NCI-H2196 treated with DMSO at 0.1 percent for 48 hours (cell line): ENCODE measurements around the gene SNX5.

Experiments used
- DNase-seq: peaks from one replicate; lab custom pipeline; 2025; ENCODE audit not compliant: unreplicated experiment; lab: John Stamatoyannopoulos, UW

Gene SNX5

GRCh38 chr20:17992847-17993513 lies 24.4 kb upstream of the SNX5 start:
- DNase-seq, result peak; percentile 17

- no peak for DNase-seq
Measured at GRCh38 chr20:17992224-17992637, 23.6 kb upstream of the SNX5 start.

GRCh38 chr20:17990278-17990972 lies 21.8 kb upstream of the SNX5 start:
- DNase-seq, result no peak

GRCh38 chr20:17987988-17988387 lies 19.4 kb upstream of the SNX5 start:
- no peak for DNase-seq

DNA sequence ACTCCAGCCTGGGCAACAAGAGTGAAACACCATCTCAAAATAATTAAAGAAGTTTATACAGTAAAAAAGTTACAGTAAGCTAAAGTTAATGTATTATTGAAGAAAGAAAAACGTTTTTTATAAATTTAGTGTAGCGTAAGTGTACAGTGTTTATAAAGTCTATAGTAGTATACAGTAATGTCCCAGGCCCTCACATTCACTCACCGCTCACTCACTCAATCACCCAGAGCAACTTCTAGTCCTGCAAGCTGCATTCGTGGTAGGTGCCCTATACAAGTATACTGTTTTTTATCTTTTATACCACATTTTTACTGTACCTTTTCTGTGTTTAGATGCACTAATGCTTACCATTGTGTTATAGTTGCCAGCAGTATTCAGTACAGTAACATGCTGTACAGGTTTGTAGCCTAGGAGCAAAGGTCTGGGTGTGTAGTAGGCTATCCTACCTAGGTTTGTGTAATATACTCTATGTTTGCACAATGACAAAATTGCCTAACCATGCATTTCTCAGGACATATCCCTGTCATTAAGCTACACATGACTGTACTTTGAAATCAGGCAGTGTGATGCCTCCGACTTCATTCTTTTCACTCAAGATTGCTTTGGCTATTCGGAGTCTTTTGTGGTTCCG lies 16.9 kb upstream of the SNX5 start:
- DNase-seq, result no peak

DNA sequence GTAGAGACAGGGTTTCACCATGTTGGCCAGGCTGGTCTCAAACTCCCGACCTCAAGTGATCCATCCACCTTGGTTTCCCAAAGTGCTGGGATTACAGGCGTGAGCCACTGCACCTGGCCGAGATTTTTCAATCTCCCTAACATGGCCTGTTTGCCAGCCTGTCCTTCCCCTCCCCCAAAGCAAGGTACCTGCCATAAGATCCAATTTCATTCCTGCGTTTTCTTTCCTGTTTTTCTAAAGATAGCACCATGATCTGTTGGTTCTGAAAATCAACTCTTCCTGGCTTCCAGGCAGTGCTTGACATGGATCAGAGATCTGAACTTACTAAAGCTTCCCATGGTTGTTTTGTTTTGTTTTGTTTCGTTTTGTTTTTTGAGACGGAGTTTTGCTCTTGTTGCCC lies 7.7 kb upstream of the SNX5 start:
- DNase-seq, result no peak

DNA sequence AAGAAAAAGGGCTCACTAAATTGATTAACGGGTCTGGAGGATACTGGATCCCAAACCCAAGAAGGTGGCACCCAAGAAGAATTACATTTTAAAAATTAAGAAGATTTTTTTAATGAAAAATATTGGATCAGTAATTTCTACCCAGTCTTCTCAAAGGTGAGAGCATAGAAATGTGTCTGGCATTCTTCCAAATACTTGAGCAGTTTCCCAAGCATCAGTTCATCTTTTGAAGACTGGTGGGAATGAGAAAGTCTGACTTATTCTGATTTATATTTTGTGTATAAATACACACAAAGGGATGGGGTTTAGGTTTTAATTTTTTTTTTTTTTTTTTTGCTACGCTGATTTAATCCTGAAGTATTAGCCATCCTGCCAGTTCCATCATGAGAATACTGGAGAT lies 3.5 kb upstream of the SNX5 start:
- DNase-seq, result no peak

DNA sequence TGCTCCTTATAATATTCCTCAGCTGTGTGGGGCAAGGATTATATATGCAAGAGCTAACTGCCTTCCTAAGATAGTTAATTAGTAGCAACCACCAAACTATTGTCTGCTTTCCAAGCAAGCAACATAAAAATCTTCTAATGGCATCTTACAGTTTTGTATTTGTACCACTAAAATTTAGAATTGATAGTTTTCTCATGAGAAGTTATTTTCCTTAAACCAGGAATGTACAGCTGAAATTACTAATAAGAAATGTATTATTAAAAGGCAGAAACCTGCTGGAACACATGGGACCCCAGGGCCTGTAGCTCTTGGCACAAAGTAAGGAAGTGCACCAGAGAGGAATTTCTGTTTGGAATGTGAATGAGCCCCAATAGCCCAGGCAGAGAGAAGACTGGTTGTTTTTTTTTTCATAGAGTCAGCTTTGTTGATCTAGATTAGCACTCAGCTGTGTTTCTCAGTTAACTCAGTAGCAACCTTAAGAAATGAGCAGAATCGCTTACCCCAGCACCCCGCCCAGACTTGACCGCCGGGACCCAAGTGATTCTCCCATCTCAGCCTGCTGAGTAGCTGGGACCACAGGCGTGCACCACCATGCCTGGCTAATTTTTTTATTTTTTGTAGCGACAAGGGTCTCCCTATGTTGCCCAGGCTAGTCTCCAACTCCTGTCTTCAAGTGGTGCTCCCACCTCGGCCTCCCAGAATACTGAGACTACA lies 2.9 kb upstream of the SNX5 start:
- no peak for DNase-seq

DNA sequence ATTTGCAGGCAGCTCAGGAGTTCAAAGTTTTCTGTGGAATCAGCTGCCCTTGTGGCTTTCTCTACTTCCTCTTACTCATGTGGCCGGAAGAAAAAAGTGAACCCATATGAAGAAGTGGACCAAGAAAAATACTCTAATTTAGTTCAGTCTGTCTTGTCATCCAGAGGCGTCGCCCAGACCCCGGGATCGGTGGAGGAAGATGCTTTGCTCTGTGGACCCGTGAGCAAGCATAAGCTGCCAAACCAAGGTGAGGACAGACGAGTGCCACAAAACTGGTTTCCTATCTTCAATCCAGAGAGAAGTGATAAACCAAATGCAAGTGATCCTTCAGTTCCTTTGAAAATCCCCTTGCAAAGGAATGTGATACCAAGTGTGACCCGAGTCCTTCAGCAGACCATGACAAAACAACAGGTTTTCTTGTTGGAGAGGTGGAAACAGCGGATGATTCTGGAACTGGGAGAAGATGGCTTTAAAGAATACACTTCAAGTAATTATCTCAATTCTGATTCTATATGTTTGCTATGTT lies 1.4 kb upstream of the SNX5 start:
- DNase-seq, result no peak

DNA sequence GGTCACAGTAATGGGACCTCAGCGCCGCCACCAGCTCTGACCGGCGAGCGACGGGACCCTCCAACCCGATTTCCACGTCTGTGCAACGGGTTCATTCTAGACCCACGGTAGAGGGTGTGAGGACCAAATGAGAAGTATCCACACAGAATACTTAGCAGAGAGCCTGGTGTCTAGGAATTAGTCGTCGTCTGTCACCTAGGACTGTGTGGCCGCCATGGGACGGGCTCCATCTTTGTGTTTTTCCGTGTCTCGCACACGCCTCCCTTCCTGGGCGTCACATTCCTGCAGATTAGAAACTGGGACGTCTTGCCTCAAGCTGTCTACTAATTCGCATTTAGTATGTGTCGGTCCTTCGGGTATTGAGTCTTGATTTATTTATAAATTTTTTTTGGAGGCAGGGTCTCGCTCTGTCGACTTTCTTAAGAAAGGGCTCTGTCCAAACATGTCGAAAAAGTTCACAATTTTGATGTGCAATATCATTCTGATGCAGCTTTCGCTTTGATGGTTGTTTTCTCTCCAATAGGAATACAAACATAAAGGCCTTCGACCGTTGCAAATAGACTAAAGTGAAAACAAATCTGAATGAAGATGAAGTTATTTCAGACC lies 787 bp upstream of the SNX5 start:
- DNase-seq, result no peak

DNA sequence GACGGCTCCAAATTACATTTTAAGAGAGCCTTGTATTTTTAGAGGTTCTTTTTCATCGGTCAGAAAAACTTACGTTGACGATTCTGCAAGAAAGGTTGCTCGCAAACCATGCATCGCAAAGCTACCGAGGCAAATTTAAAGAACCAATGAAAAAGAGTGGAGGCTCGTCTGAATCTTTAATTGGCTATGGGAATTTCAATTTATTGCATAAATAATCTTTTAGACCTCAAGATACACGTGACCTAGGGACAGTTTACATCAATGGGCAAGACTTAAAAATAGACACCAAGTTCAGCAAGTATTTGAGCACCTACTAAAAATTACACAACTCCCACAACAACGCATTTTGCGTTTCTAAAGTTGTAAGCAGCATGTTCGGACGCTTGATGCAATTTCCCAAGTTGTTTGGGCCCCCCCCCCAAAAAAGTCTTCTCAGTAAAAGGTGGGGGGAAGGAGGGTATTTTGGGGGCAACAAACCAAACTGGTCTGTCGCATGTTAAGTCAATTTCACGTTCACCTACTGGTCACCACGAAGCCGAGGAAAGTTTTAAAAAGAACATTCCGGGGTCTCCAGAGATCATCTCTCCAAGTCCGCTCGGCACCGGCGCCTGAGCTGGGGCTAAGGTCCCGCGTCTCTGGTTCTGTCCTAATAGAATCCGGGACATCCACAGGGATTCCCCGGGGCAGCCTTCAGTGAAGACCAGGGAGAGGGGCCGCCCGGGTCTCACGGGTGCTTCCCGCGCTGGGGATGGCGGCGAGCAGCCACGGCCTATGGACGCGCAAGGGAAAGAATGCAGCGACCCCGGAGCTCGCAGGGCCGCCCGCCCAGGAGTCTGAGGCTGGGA lies 851 bp downstream of the SNX5 start:
- no peak for DNase-seq

DNA sequence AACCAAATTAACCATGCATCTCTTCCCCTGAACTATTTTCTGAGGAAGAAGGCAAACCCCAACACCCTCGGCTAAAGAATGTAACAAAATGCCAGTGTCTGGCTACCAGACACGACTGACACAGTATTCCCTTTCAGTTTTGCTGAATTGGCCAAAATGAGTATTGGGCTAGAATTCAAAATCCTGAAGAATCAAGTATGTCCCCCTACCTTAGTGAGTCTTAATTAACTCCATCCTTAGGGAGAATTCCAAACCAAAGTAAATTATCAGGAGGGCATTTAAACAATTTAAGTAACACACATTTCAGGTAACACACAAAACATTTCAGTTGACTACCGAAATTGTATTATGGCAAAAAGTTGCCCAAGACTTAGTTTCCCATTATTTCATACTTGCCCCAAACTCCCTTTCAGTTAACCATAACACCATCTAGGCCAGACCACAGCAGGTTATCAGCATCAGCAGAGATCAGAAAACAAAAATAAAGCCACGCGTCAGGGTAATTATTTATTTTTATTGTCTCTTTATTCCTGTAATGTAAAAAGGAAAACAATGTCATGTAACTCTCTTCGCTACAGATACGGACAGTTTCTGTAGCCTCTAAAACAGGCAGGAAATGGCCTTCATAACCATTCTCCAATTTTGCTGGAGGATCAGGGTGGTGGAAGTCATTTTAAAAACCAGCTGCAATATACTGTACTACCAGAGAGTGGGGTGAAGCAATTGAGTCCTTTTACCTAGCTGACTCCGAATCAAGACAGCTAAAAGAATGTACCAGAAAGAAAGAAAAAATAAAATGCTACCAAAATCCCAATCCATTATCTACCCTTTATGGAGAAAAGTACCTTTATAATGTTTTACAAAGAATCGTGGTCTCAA lies 1.9 kb downstream of the SNX5 start:
- DNase-seq, result no peak

- DNase-seq, result no peak
Measured at GRCh38 chr20:17965042-17965697, 3.4 kb downstream of the SNX5 start.

- DNase-seq, result no peak
Measured at GRCh38 chr20:17964632-17965031, 4.0 kb downstream of the SNX5 start.

DNA sequence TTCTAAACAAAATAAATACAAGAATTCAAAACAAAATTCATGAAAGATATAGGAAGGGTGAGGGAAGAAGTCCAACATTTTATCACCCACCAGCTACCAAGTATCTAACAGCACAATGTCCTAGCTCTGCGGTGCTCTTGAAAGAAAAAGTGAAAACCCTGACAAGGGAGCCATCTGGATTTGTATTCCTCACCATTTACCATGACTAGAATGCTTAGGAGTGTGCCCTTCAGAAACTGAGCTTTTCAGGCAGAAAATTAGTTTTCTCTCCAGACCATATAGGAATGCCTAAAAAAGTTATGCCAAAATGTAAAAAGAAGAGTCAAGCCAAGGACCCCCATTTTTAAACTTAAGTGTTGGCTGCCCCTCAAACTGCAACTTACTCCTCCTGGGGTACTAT lies 4.5 kb downstream of the SNX5 start:
- DNase-seq, result no peak

DNA sequence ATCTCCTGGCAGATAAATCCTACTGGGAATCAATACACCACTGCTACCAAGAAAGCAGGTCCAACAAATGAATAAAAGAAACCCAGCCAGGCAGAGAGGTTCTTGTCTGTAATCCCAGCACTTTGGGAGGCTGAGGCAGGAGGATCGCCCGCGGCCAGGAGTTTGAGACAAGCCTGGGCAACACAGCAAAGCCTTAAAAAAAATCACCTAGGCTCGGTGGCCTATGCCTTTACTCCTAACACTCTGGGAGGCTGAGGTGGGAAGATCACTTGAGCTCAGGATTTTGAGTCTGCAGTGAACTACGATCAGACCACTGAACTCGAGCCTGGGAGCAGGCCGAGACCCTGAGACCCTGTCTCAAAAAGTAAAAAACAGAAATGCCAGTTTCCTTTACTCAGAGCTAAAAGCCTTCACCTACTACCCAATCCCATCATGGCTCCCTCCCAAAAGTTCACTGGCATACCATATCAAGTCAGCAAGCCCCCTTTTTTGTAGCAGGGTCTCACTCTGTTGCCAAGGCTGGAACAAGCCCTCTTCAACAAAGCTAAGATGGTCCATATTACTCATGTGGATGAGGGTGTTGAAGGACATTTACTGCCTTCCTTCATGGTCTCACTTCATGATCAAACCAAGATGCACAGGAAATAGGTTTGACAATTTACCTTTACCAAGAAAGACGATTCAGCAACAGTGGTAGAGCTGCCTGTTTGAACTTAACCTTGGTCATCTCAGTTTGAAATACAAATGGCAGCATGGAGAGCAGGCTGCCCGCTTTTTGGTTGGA lies 5.3 kb downstream of the SNX5 start:
- no peak for DNase-seq

GRCh38 chr20:17961587-17961940 lies 7.0 kb downstream of the SNX5 start:
- DNase-seq, result no peak

DNA sequence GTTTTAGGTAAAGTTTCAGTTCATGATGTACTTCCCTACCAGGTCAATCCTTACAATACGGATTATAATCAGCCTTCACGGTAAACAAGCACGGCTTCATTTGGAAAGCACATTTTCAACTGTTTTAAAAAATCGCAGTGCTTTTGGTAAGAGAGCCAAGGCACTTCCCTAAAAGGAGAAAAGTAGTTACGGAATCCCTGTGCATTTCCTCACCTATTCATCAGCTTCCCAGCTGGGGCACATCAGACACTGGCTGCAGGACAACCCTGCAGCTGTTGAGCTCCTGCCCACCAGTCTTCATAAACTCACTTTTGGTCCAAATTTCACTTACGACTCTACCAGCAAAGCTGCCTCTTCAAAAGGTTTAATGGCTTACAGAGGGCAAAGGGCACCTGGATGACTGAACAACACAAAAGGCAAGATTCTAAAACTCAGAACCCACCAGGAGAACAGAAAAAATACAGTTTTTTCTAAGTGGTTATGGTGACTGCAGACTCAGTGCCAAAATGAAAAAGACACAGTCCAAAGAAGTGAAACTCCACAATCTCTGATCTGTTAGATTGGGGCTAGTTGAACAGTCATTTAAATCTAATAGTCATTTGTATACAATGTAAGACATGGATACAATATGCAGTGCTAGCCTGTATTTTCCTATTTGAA lies 7.5 kb downstream of the SNX5 start:
- no peak for DNase-seq
